GM12878 (cell line): ENCODE data around the gene ADGRD1. TPM values are rescaled to one million over a fixed set of nuclear protein-coding genes. Genes with fewer than 3 reads are reported as not detected.

Experiments
- ATAC-seq: fragments of 200-7000 bp; cut with Tn5 transposase; 3 replicates; pipeline ENCODE4 v1.9.1; 2020; ENCODE audit warnings: mild to moderate bottlenecking, moderate library complexity
- BruUV-seq: library from RNA; stranded (reverse); fragments of 400-500 nt; replicated peaks from 2 replicates; lab custom pipeline; 2021; lab: Mats Ljungman, UMichigan
- CTCF ChIA-PET: fragments of 300-600 bp; sonication (Branson Sonifier 250); formaldehyde crosslinking; extraction: SDS; loops from one replicate; lab custom pipeline; 2021; ENCODE audit warnings: inconsistent platforms; lab: Yijun Ruan, JAX
- POLR2A ChIA-PET: fragments of 350-600 bp; formaldehyde crosslinking; extraction: SDS; loops from one replicate; lab custom pipeline; 2021; ENCODE audit warnings: inconsistent platforms; lab: Charles Lee
- RAD21 ChIA-PET: fragments of 300-600 bp; sonication (Branson Sonifier 250); formaldehyde crosslinking; loops from one replicate; lab custom pipeline; 2023; ENCODE audit warnings: antibody characterized with exemption; ENCODE audit not compliant: unreplicated experiment; lab: Charles Lee
- SMC1A ChIA-PET: fragments of 300-600 bp; sonication (Branson Sonifier 250); formaldehyde crosslinking; loops from one replicate; lab custom pipeline; 2023; ENCODE audit not compliant: unreplicated experiment, uncharacterized antibody; lab: Charles Lee
- DNase-seq: peaks from one replicate; pipeline ENCODE4 v3.0.0-alpha.2; 2011; ENCODE audit warnings: low read depth, low spot score
- FAIRE-seq: peaks from 3 replicates; lab custom pipeline; 2011; peaks lifted over from hg19 to GRCh38; lab: Jason Lieb, UNC
- H2AFZ ChIP-seq: 2 replicates; pipeline ENCODE4 v1.6.0; 2011; ENCODE audit warnings: low read depth, low read length, control low read depth; ENCODE audit not compliant: control insufficient read depth
- H3K27ac ChIP-seq: 2 replicates; pipeline ENCODE4 v1.5.1; 2011; ENCODE audit warnings: control low read depth; ENCODE audit not compliant: control insufficient read depth, insufficient read depth
- H3K27me3 ChIP-seq, 2 experiments: replicated peaks in 1 of 2; 2 replicates each; pipeline versions ENCODE4 v1.6.0 to v1.6.1; 2011; ENCODE audit warnings: low read length in 1 of 2; ENCODE audit not compliant: control insufficient read depth in 2 of 2, insufficient read depth in 2 of 2
- H3K36me3 ChIP-seq, 2 experiments: 2 replicates each; pipeline ENCODE4 v1.5.1; 2011; ENCODE audit warnings: low read length in 1 of 2; ENCODE audit not compliant: control insufficient read depth in 2 of 2, insufficient read depth in 2 of 2
- H3K4me1 ChIP-seq: 2 replicates; pipeline ENCODE4 v1.6.1; 2011; ENCODE audit warnings: mild to moderate bottlenecking, low read length, moderate library complexity, mixed read lengths; ENCODE audit not compliant: control insufficient read depth, insufficient read depth
- H3K4me2 ChIP-seq: 2 replicates; pipeline ENCODE4 v1.6.0; 2011; ENCODE audit warnings: control low read depth; ENCODE audit not compliant: control insufficient read depth, insufficient read depth
- H3K4me3 ChIP-seq: fragments of 200-600 bp; sonication (generic); 2 replicates; pipeline ENCODE4 v1.5.1; 2016
- H3K79me2 ChIP-seq: 2 replicates; pipeline ENCODE4 v1.6.0; 2011; ENCODE audit warnings: low read length; ENCODE audit not compliant: control insufficient read depth, insufficient read depth
- H3K9ac ChIP-seq: 2 replicates; pipeline ENCODE4 v1.8.0; 2011; ENCODE audit warnings: low read length, control low read depth, mixed read lengths; ENCODE audit not compliant: control insufficient read depth, insufficient read depth
- H3K9me3 ChIP-seq: replicated peaks from 3 replicates; pipeline ENCODE4 v1.5.1; 2011; ENCODE audit warnings: mild to moderate bottlenecking, low read length; ENCODE audit not compliant: control insufficient read depth, insufficient read depth
- H4K20me1 ChIP-seq: 2 replicates; pipeline ENCODE4 v1.6.0; 2011; ENCODE audit not compliant: control insufficient read depth, insufficient read depth
- BCLAF1 ChIP-seq: fragments of 450-650 bp; IDR thresholded peaks from 2 replicates; pipeline ENCODE4 v1.6.1; 2017; ENCODE audit warnings: antibody characterized with exemption, mild to moderate bottlenecking, moderate library complexity
- DPF2 ChIP-seq: fragments of 450-650 bp; IDR thresholded peaks from 2 replicates; pipeline ENCODE4 v1.6.1; 2017; ENCODE audit warnings: mild to moderate bottlenecking
- E2F4 ChIP-seq: IDR thresholded peaks from 2 replicates; pipeline ENCODE4 v1.6.1; 2012; ENCODE audit warnings: low read depth, low read length, improper control_type of control experiment
- E2F8 ChIP-seq: fragments of 450-650 bp; IDR thresholded peaks from 2 replicates; pipeline ENCODE4 v1.6.1; 2018; ENCODE audit warnings: mild to moderate bottlenecking, low read depth, moderate library complexity; ENCODE audit not compliant: partially characterized antibody
- FOS ChIP-seq: IDR thresholded peaks from 3 replicates; pipeline ENCODE4 v1.6.1; 2011; ENCODE audit warnings: borderline replicate concordance; ENCODE audit not compliant: insufficient read length; ENCODE audit errors: extremely low read depth
- HSF1 ChIP-seq: fragments of 150-350 bp; IDR thresholded peaks from 2 replicates; pipeline ENCODE4 v1.6.1; 2014; ENCODE audit warnings: mild to moderate bottlenecking, low read depth, low read length
- IRF4 ChIP-seq: IDR thresholded peaks from 2 replicates; pipeline ENCODE4 v1.6.1; 2011; ENCODE audit warnings: low read depth, low read length
- MLLT1 ChIP-seq: fragments of 450-650 bp; IDR thresholded peaks from 2 replicates; pipeline ENCODE4 v1.6.1; 2016; ENCODE audit warnings: mild to moderate bottlenecking
- NBN ChIP-seq: fragments of 450-650 bp; IDR thresholded peaks from 2 replicates; pipeline ENCODE4 v1.6.1; 2016
- NR2C1 ChIP-seq: fragments of 450-650 bp; IDR thresholded peaks from 2 replicates; pipeline ENCODE4 v1.6.1; 2017; ENCODE audit warnings: antibody characterized with exemption, mild to moderate bottlenecking, moderate library complexity
- PML ChIP-seq: IDR thresholded peaks from 2 replicates; pipeline ENCODE4 v1.6.1; 2012; ENCODE audit warnings: low read length, inconsistent platforms
- POLR2AphosphoS5 ChIP-seq: IDR thresholded peaks from 2 replicates; pipeline ENCODE4 v1.6.1; 2011; ENCODE audit warnings: mild to moderate bottlenecking, low read length, inconsistent platforms
- RB1 ChIP-seq: fragments of 450-650 bp; formaldehyde crosslinking; IDR thresholded peaks from 2 replicates; pipeline ENCODE4 v1.6.1; 2017; ENCODE audit warnings: mild to moderate bottlenecking, borderline replicate concordance
- RBBP5 ChIP-seq: fragments of 200-600 bp; sonication (generic); conservative IDR thresholded peaks from 2 replicates; pipeline ENCODE4 v1.6.1; 2016
- SMC3 ChIP-seq: IDR thresholded peaks from 2 replicates; pipeline ENCODE4 v1.6.1; 2011; ENCODE audit warnings: low read length, improper control_type of control experiment, borderline replicate concordance
- SUZ12 ChIP-seq: fragments of 200-600 bp; sonication (generic); IDR thresholded peaks from one replicate; pipeline ENCODE4 v1.6.1; 2018; ENCODE audit warnings: antibody characterized with exemption, mild to moderate bottlenecking; ENCODE audit not compliant: unreplicated experiment
- WGBS: methylation state at CpG from one replicate; pipeline ENCODE4 v1.1.6; 2016; ENCODE audit warnings: low lambda C conversion rate; ENCODE audit not compliant: insufficient replicate concordance, insufficient coverage; ENCODE audit errors: missing lambda C conversion rate; 5-methylcytosine and 5-hydroxymethylcytosine counted together
- in situ Hi-C: fragments of 300-500 bp; cut with MboI; formaldehyde crosslinking; loops from 9 replicates; pipeline ENCODE4 v1.14.3; 2018; ENCODE audit warnings: mixed read lengths
- intact Hi-C: fragments of 100-400 bp; cut with micrococcal nuclease; formaldehyde crosslinking; loops from one replicate; pipeline ENCODE4 v1.14.2; 2022; ENCODE audit not compliant: unreplicated experiment
- polyA plus RNA-seq, 11 experiments: library from polyadenylated mRNA; depleted of rRNA in 4 of 11; unstranded in 6 of 11; stranded (reverse) in 5 of 11; fragments of >200 nt; fragmentation: Nextera tagmentation in 4 of 11; fragmentation: Illumina TruSeq in 1 of 11; extraction: Ambion mirVana in 4 of 11; extraction: Trizol in 1 of 11; gene quantifications; 1 replicate in 1 of 11; 2 replicates in 10 of 11; pipeline versions ENCODE4 v1.2.1 to v1.2.3, GENCODE V29; 2011 to 2016; ENCODE audit warnings: inconsistent platforms in 2 of 11, missing spikeins in 2 of 11, low read depth in 1 of 11
- total RNA-seq, 4 experiments: library from RNA; depleted of rRNA in 3 of 4; stranded (reverse); fragments of >200 nt in 3 of 4; fragmentation: Illumina TruSeq in 1 of 4; extraction: Trizol in 1 of 4; gene quantifications; 2 replicates each; pipeline versions ENCODE4 v1.2.1 to v1.2.3, GENCODE V29; 2013 to 2021

Gene ADGRD1
- total and polyA plus RNA-seq, 10 of the 15 experiments (the other 5 are each of a cell fraction or from before 2014, with no cell fraction given): 0.15 to 12.7 (median 1.2) TPM

- ChIA-PET CTCF (no interaction called here), RAD21 (no interaction called here), SMC1A (no interaction called here), POLR2A (no interaction called here)
- Histone ChIP-seq H3K36me3 (no peaks in the 10 kb centered on the region), H3K9me3 (no peaks in the 10 kb centered on the region), H4K20me1 (no peaks in the 10 kb centered on the region), H3K4me2 (no peak overlapping the region), H3K9ac (no peak overlapping the region), H3K4me3 (no peak overlapping the region), H3K79me2 (no peaks in the 10 kb centered on the region), H3K27me3 (no peaks in the 10 kb centered on the region), H3K27ac (no peak overlapping the region), H2AFZ (no peak overlapping the region), H3K4me1 (no peaks in the 10 kb centered on the region)
- no TSS peak for BruUV-seq
- WGBS: 89% methylated on average over 29 of the region's 30 CpGs
- in situ Hi-C loops (no loop called here), intact Hi-C loops (no loop called here)
- ATAC-seq (no peak), DNase-seq (no peak), FAIRE-seq (no peak)
- TF ChIP-seq IRF4 (no peak), PML (no peak), RBBP5 (no peak), SMC3 (no peak), E2F8 (no peak), FOS (no peak), POLR2AphosphoS5 (no peak), HSF1 (no peak), DPF2 (no peak), E2F4 (no peak), SUZ12 (no peak), BCLAF1 (no peak), MLLT1 (no peak), NR2C1 (no peak), NBN (no peak), RB1 (no peak)
These were observed 80.3 kb downstream of the ADGRD1 start for GRCh38 chr12:131033886-131034482.
